ENCODE measurements around the gene IFITM1.
"Not testable (repeated sequence)": the region's sequence is repeated elsewhere in the genome, so short reads cannot be mapped to it uniquely, and the experiment has no call there.

The IFITM1 gene

DNA sequence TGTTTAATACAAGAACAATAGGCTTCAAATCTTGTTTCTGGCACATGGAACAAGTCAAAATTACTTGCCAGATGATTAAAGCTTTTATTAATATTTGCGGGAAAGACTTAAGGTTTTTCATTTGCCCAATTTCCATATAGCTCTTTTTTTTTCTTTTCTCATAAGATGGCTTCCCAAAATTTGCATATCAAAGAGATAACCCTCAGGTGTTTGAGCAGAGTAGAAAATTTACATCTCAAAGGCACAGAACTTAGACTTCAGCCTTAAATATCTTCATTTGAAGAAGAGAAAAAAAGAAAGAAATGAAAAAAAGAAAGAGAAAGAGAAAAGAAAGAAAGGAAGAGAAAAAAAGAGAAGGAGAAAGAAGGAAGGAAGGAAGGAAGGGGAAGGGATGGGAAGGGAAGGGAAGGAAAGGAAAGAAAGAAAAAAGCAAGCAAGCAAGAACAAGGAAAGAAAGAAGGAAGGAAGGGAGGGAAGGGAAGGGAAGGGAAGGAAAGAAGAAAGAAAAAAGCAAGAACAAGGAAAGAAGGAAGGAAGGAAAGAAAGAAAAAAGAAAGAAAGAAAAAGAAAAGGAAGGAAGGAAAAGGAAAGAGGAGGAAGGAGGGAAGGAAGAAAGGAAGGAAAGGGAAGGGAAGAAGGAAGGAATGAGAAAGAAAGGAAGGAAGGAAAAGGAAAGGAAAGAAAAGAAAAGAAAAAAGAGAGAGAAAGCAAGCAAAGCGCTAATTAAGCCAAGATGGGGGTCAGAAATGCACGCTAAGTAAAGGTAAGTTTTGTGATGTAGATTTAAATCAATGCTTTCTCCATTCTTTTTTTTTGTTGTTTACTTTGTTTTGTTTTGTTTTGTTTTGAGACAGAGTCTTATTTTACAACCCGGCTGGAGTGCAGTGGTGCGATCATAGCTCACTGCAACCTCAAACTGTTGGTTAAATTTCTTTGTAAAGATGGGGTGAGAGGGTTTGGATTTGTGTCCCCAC is 27.0 kb downstream of the IFITM1 start:
- H3K27me3 ChIP-seq (replicated peaks), result no peaks in the 10 kb centered on the region
- DNase-seq, result no peak
- TF ChIP-seq, protein P1, sequence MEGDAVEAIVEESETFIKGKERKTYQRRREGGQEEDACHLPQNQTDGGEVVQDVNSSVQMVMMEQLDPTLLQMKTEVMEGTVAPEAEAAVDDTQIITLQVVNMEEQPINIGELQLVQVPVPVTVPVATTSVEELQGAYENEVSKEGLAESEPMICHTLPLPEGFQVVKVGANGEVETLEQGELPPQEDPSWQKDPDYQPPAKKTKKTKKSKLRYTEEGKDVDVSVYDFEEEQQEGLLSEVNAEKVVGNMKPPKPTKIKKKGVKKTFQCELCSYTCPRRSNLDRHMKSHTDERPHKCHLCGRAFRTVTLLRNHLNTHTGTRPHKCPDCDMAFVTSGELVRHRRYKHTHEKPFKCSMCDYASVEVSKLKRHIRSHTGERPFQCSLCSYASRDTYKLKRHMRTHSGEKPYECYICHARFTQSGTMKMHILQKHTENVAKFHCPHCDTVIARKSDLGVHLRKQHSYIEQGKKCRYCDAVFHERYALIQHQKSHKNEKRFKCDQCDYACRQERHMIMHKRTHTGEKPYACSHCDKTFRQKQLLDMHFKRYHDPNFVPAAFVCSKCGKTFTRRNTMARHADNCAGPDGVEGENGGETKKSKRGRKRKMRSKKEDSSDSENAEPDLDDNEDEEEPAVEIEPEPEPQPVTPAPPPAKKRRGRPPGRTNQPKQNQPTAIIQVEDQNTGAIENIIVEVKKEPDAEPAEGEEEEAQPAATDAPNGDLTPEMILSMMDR (IDR thresholded peaks at IDR 0.05; ENCODE audit: low read depth, low read length, missing control alignments), result no peak
- no peaks in the 10 kb centered on the region for H3K36me3 ChIP-seq (replicated peaks)
- no peak overlapping the region for H3K27ac ChIP-seq
- in situ Hi-C loops (cut with HindIII; ENCODE audit: low pct_ligation_motif_present, low sequenced_read_pairs), result no loop called here
- no peak overlapping the region for H3K4me3 ChIP-seq (ENCODE audit: low read depth, low read length)

DNA sequence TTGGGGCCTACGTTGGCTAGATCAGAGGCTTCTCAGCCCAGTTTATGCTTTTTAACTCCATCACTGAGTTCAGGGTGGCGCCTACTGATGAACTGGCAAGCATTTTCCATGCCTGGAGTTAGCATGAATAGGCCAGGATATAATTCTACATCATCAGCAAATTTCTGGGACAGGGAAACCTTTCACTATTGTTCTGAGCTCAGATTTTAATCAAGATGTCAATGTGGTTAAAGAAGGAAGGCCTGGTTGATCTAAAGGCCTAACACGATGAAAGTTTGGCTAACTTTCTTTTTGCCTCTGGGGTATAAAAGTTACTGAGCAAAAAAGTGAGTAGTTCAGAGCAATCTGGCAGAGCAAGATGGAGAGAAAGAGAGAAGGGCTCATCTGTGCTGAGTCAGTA is 28.5 kb downstream of the IFITM1 start:
- DNase-seq, result no peak
- TF ChIP-seq, protein P1 (IDR thresholded peaks at IDR 0.05; ENCODE audit: low read depth, low read length, missing control alignments), result no peak
- in situ Hi-C loops (cut with HindIII; ENCODE audit: low pct_ligation_motif_present, low sequenced_read_pairs), result no loop called here
- Histone ChIP-seq H3K36me3 (replicated peaks) (no peaks in the 10 kb centered on the region), H3K27me3 (replicated peaks) (no peaks in the 10 kb centered on the region), H3K27ac (no peak overlapping the region), H3K4me3 (ENCODE audit: low read depth, low read length) (no peak overlapping the region)

DNA sequence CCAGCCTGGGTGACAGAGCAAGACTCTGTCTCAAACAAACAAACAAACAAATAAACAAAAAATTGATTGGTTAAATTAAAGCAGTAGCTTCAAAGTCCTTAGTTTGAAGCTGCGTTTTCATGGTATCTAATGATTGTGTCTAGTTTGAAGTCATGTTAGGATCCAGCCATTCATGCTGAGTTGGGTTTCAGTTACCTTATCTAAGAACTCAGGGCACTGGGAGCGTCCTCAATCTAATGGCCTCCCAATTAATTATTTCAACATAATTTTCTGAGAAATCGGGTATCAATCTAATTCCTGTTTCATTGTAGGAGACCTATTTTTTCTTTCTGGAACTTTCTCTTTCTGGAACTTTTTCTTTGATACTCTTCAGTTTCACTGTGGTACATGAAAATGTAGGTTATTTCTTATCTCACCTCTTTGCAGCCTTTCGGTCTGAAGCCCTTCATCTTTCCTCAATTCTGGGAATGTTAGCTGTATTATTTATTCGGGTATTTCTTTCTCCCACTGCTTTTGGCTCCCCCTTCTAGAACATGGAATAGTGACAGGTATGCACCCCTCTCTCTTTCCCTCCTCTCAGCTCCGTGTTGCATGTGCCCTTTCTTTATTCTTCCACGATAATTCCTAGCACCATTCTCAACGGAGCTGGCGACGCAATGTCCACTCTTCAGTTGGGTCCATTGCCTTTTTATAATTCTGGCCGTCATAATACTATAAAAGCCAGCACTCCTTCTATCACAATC is 31.2 kb downstream of the IFITM1 start:
- Histone ChIP-seq H3K36me3 (replicated peaks) (no peaks in the 10 kb centered on the region), H3K27me3 (replicated peaks) (no peaks in the 10 kb centered on the region), H3K4me3 (ENCODE audit: low read depth, low read length) (no peak overlapping the region), H3K27ac (no peak overlapping the region)
- DNase-seq, result no peak
- in situ Hi-C loops (cut with HindIII; ENCODE audit: low pct_ligation_motif_present, low sequenced_read_pairs), result no loop called here
- TF ChIP-seq, protein P1 (IDR thresholded peaks at IDR 0.05; ENCODE audit: low read depth, low read length, missing control alignments), result no peak

DNA sequence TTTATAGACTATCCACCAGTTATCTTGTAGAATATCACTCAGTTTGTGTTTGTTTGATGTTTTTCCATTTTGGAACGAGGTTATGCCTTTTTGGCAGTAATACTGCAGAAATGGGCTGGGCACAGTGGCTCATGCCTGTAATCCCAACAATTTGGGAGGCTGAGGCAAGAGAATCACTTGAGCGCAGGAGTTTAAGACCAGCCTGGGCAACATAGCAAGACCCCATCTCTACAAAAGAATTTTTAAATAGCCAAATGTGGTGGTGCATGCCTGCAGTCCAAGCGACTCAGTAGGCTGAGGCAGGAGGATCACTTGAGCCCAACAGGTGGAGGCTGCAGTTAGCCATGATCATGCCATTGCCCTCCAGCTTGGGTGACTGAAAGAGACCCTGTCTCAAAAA is 32.7 kb downstream of the IFITM1 start:
- Histone ChIP-seq H3K27me3 (replicated peaks) (no peaks in the 10 kb centered on the region), H3K27ac (no peak overlapping the region), H3K4me3 (ENCODE audit: low read depth, low read length) (no peak overlapping the region), H3K36me3 (replicated peaks) (no peaks in the 10 kb centered on the region)
- TF ChIP-seq, protein P1 (IDR thresholded peaks at IDR 0.05; ENCODE audit: low read depth, low read length, missing control alignments), result no peak
- no peak for DNase-seq
- in situ Hi-C loops (cut with HindIII; ENCODE audit: low pct_ligation_motif_present, low sequenced_read_pairs), result no loop called here

DNA sequence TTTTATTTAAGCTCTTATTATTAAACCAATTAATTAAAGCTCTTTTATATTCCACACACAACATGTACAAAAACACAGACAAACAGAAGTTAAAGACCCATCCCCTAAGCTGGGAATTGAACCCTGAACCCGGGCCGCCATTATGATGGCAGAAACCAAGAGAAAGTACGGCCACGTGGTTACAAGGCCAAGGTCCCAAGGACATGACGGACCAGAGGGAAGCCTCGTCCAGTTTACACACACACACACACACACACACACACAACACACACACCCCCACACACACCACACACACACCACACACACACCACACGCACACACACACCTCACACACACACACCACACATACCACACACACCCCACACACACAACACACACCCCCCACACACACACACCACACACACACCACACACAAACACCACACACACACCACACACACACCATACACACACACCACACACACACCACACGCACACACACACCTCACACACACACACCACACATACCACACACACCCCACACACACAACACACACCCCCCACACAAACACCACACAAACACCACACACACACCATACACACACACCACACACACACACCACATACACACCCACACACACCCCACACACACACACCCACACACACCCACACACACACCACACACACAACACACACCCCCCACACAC is 35.6 kb downstream of the IFITM1 start:
- in situ Hi-C loops (cut with HindIII; ENCODE audit: low pct_ligation_motif_present, low sequenced_read_pairs); H3K27me3 ChIP-seq (replicated peaks); H3K27ac ChIP-seq; DNase-seq; H3K36me3 ChIP-seq (replicated peaks); H3K4me3 ChIP-seq (ENCODE audit: low read depth, low read length): not testable (repeated sequence)

DNA sequence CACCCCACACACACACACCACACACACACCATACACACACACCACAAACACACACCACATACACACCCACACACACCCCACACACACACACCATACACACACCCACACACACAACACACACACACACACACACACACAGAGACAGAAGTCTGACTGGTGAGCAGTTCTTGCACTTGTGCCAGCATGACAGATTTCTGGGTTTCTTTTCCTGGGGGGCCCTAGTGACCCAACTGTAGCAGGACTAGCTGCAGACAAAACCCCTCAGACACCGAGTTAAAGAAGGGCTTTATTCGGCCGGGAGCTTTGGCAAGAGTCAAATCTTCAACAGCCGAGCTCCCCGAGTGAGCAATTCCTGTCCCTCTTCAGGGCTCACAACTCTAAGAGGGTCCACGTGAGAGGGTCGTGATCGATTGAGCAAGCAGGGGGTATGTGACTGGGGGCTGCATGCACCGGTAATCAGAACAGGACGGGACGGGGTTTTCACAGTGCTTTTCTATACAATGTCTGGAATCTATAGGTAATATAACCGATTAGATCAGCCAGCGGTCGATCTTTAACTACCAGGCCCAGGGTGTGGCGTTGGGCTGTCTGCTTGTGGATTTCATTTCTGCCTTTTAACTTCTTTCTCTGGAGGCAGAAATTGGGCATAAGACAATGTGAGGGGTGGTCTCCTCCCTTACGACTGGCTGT is 36.3 kb downstream of the IFITM1 start:
- H3K27ac ChIP-seq; H3K36me3 ChIP-seq (replicated peaks); H3K4me3 ChIP-seq (ENCODE audit: low read depth, low read length); DNase-seq; H3K27me3 ChIP-seq (replicated peaks); in situ Hi-C loops (cut with HindIII; ENCODE audit: low pct_ligation_motif_present, low sequenced_read_pairs): not testable (repeated sequence)
